ENCODE measurements around the gene RAPGEF2. TPM values are rescaled to one million over a fixed set of nuclear protein-coding genes. Genes with fewer than 3 reads are reported as not detected.

Gene RAPGEF2
- total and polyA plus RNA-seq, 2 of the 8 experiments (the other 6 are each of a cell fraction or from before 2014, with no cell fraction given) = 24.4 to 48.6 TPM

DNA sequence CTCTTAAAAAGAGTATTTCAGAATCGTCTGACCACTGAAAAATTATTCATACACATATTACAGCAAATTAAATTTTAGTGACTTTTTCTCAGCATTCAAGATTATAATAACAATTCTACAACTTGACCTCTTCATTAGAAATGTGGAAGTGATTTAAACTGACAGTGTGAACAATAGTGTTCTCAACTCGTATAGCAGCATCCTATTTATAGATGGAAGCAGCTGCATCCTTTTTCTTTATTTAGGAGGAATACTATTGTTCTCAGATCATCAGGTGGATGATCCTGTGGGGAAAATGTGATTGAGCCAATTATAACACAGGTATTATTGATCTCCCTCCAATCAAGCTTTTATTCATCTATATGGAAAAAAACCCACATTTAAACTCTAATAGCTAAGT, 56.7 kb downstream of the RAPGEF2 start:
- H4K20me1 ChIP-seq (replicated peaks in 1 of 2; ENCODE audit: control insufficient read depth in 1 of 2, insufficient read depth in 2 of 2, low read length in 2 of 2) = peaks cover 3 to 8% of the 10 kb centered on the region in 2 experiments
- H3K4me3 ChIP-seq (ENCODE audit: extremely low read depth in 1 of 4, insufficient read depth in 2 of 4, low read depth in 3 of 4, low read length in 4 of 4) = no peak overlapping the region
- peaks cover 0 to 96% of the 10 kb centered on the region in 2 experiments; a peak in 2 of 4 replicates for H3K79me2 ChIP-seq (ENCODE audit: control insufficient read depth in 1 of 2, insufficient read depth in 2 of 2, low read length in 2 of 2)
- no peak overlapping the region for H3K18ac ChIP-seq (ENCODE audit: extremely low read depth, low read length)
- H2AFZ ChIP-seq (ENCODE audit: low read length) = no peak overlapping the region
- no peak overlapping the region for H3K27ac ChIP-seq (ENCODE audit: low read depth, low read length)
- no peaks in the 10 kb centered on the region for H3K23me2 ChIP-seq (ENCODE audit: low read depth, low read length)
- H3K27me3 ChIP-seq (replicated peaks in 1 of 4; ENCODE audit: control insufficient read depth in 3 of 4, extremely low read depth in 1 of 4, insufficient read depth in 3 of 4, low read length in 3 of 4) = no peaks in the 10 kb centered on the region
- CTCF ChIA-PET (ENCODE audit: partially characterized antibody) = interaction anchor here (0.6 kb wide), 1 partner anchor 264 kb away, joined by 3 read pairs; no protein-coding TSS in a partner anchor
- no peak overlapping the region for H3K14ac ChIP-seq (ENCODE audit: insufficient read length)
- 93% methylated on average over 2 of the region's 2 CpGs; no CpG with 5 or more reads in 1 of the 2 experiments for WGBS, 2 experiments (ENCODE audit: extremely low coverage in 1 of 2, insufficient coverage in 1 of 2, insufficient read length in 1 of 2, insufficient replicate concordance in 2 of 2, low coverage in 1 of 2, low lambda C conversion rate in 2 of 2, missing lambda C conversion rate in 1 of 2)
- no peak overlapping the region for H2BK20ac ChIP-seq (ENCODE audit: low read length)
- no peaks in the 10 kb centered on the region for H3K36me3 ChIP-seq (ENCODE audit: control insufficient read depth in 2 of 4, insufficient read depth in 4 of 4, low read length in 3 of 4)
- H2AK5ac ChIP-seq (ENCODE audit: low read depth, low read length) = no peak overlapping the region
- no peak overlapping the region for H3K4me2 ChIP-seq (ENCODE audit: insufficient read depth in 1 of 2, low read depth in 2 of 2, low read length in 2 of 2)
- no peak overlapping the region for H4K8ac ChIP-seq (ENCODE audit: extremely low read depth, insufficient read depth, low read length)
- H4K91ac ChIP-seq (replicated peaks; ENCODE audit: insufficient read length, low read length) = no peak overlapping the region
- H2BK120ac ChIP-seq (replicated peaks; ENCODE audit: low read depth, low read length) = no peak overlapping the region
- H3K9me3 ChIP-seq (ENCODE audit: insufficient read depth in 2 of 2, low read depth in 1 of 2, low read length in 1 of 2) = no peaks in the 10 kb centered on the region
- H3K9ac ChIP-seq (replicated peaks in 1 of 4; ENCODE audit: extremely low read depth in 1 of 4, low read depth in 3 of 4, low read length in 3 of 4) = no peak overlapping the region
- DNase-seq (ENCODE audit: low read depth in 1 of 2, low spot score in 2 of 2) = no peak
- H2BK12ac ChIP-seq (ENCODE audit: low read depth, low read length) = no peak overlapping the region
- H2BK5ac ChIP-seq (ENCODE audit: low read depth, low read length) = no peak overlapping the region
- no peak overlapping the region for H3K23ac ChIP-seq (ENCODE audit: insufficient read length)
- no peak for FAIRE-seq
- peaks cover 0 to 7% (median 1%) of the 10 kb centered on the region in 4 experiments; a peak in 2 of 7 replicates for H3K4me1 ChIP-seq (replicated peaks in 1 of 4; ENCODE audit: control insufficient read depth in 3 of 4, insufficient read depth in 4 of 4, low read length in 3 of 4)
- H3K56ac ChIP-seq (replicated peaks; ENCODE audit: insufficient read length, low read depth, low read length) = no peak overlapping the region
- H2BK15ac ChIP-seq (ENCODE audit: low read length) = no peak overlapping the region
- H3K79me1 ChIP-seq (ENCODE audit: low read depth, low read length) = no peaks in the 10 kb centered on the region; the same call in 1 of the 2 replicates
- H3K4ac ChIP-seq (replicated peaks; ENCODE audit: insufficient read length, low read depth, low read length) = no peak overlapping the region
- H4K5ac ChIP-seq (ENCODE audit: insufficient read length, low read depth, low read length) = no peak overlapping the region
- POLR2A ChIA-PET (ENCODE audit: partially characterized antibody) = no interaction called here
- TF ChIP-seq SP4 (IDR thresholded peaks at IDR 0.05; ENCODE audit: low read length) (no peak), CEBPB (IDR thresholded peaks at IDR 0.05; ENCODE audit: low read depth, low read length) (no peak), TEAD4 (IDR thresholded peaks at IDR 0.05; ENCODE audit: low read depth, low read length) (no peak), PHF8 (conservative IDR thresholded peaks at IDR 0.05; ENCODE audit: low read depth, low read length) (no peak), SP2 (IDR thresholded peaks at IDR 0.05; ENCODE audit: low read length) (no peak), SIRT6 (IDR thresholded peaks at IDR 0.05; ENCODE audit: low read length) (no peak), KDM5A (IDR thresholded peaks at IDR 0.05; ENCODE audit: low read length) (no peak), TBP (IDR thresholded peaks at IDR 0.05; ENCODE audit: low read depth, low read length) (no peak), RXRA (IDR thresholded peaks at IDR 0.05; ENCODE audit: insufficient read depth, low read depth, low read length) (no peak), E2F6 (IDR thresholded peaks at IDR 0.05) (no peak), HDAC2 (IDR thresholded peaks at IDR 0.05; ENCODE audit: borderline replicate concordance in 1 of 2, low read depth in 2 of 2, low read length in 2 of 2) (no peak), NANOG (IDR thresholded peaks at IDR 0.05; ENCODE audit: insufficient read depth, low read depth, low read length, poor library complexity, severe bottlenecking) (no peak), BCL11A (IDR thresholded peaks at IDR 0.05; ENCODE audit: low read depth in 2 of 2, low read length in 2 of 2) (no peak), RBBP5 (IDR thresholded peaks at IDR 0.05; ENCODE audit: borderline replicate concordance, low read depth, low read length) (no peak)

Measured in H1 (cell line).